ENCODE data around the gene SEZ6L.

- TF ChIP-seq EZH2 (IDR thresholded peaks at IDR 0.05) (no peak), YY1 (IDR thresholded peaks at IDR 0.05; ENCODE audit: extremely low read depth, insufficient replicate concordance, low read depth, low read length) (no peak), CTCF (IDR thresholded peaks at IDR 0.05 in 2 of 3, conservative IDR thresholded peaks at IDR 0.05 in 1 of 3; ENCODE audit: borderline replicate concordance in 1 of 3, insufficient read depth in 1 of 3, low read depth in 2 of 3, low read length in 2 of 3) (no peak), ZBTB33 (IDR thresholded peaks at IDR 0.05; ENCODE audit: extremely low read depth, insufficient replicate concordance, low read length) (no peak), POLR2A (IDR thresholded peaks at IDR 0.05; ENCODE audit: borderline replicate concordance, extremely low read depth, insufficient read depth, insufficient read length) (no peak), REST (IDR thresholded peaks at IDR 0.05; ENCODE audit: low read depth) (no peak), SP1 (IDR thresholded peaks at IDR 0.05; ENCODE audit: low read depth) (no peak), EZH2phosphoT487 (IDR thresholded peaks at IDR 0.05; ENCODE audit: borderline replicate concordance) (no peak), EGR1 (IDR thresholded peaks at IDR 0.05; ENCODE audit: low read depth) (no peak), RAD21 (IDR thresholded peaks at IDR 0.05; ENCODE audit: low read depth) (no peak), POLR2AphosphoS5 (IDR thresholded peaks at IDR 0.05; ENCODE audit: low read depth, low read length) (no peak), ATF3 (IDR thresholded peaks at IDR 0.05) (no peak)
Observed at GRCh38 chr22:26298605-26299310, 129.5 kb downstream of the SEZ6L start.

Measured in HCT116 (cell line).